ENCODE results near the gene APELA.
"Not testable (repeated sequence)": the region's sequence is repeated elsewhere in the genome, so short reads cannot be mapped to it uniquely, and the experiment has no call there.

Gene APELA

GRCh38 chr4:164926301-164926700 lies 49.3 kb downstream of the APELA start:
- DNase-seq (ENCODE audit: extremely low read depth, low read depth), result no peak
- TF ChIP-seq CTCF (IDR thresholded peaks at IDR 0.05; ENCODE audit: low read depth, low read length), result no peak

- not testable (repeated sequence) for DNase-seq (ENCODE audit: extremely low read depth, low read depth)
Measured at GRCh38 chr4:164927101-164927500, 50.1 kb downstream of the APELA start.

GRCh38 chr4:164930647-164931046 lies 53.7 kb downstream of the APELA start:
- no peak for TF ChIP-seq CTCF (IDR thresholded peaks at IDR 0.05; ENCODE audit: low read depth, low read length)
- no peak for DNase-seq (ENCODE audit: extremely low read depth, low read depth)

- no peak for DNase-seq (ENCODE audit: extremely low read depth, low read depth)
- TF ChIP-seq CTCF (IDR thresholded peaks at IDR 0.05; ENCODE audit: low read depth, low read length), result no peak
Measured at GRCh38 chr4:164931551-164932324, 54.8 kb downstream of the APELA start.

GRCh38 chr4:164933244-164933643 lies 56.3 kb downstream of the APELA start:
- DNase-seq (ENCODE audit: extremely low read depth, low read depth), result no peak
- no peak for TF ChIP-seq CTCF (IDR thresholded peaks at IDR 0.05; ENCODE audit: low read depth, low read length)

GRCh38 chr4:164935363-164935762 lies 58.4 kb downstream of the APELA start:
- DNase-seq (ENCODE audit: extremely low read depth, low read depth), result no peak

GRCh38 chr4:164935865-164936606 lies 59.1 kb downstream of the APELA start:
- not testable (repeated sequence) for DNase-seq (ENCODE audit: extremely low read depth, low read depth)

More at GRCh38 chr4:164935363-164935762, 58.4 kb downstream of the APELA start:
- TF ChIP-seq CTCF (IDR thresholded peaks at IDR 0.05; ENCODE audit: low read depth, low read length), result no peak

GRCh38 chr4:164937576-164938270 lies 60.7 kb downstream of the APELA start:
- TF ChIP-seq CTCF (IDR thresholded peaks at IDR 0.05; ENCODE audit: low read depth, low read length), result no peak; the same call in 1 of the 2 replicates
- DNase-seq (ENCODE audit: extremely low read depth, low read depth), result no peak

Measured in AG09319 (cell line).